ENCODE results near the gene TMTC4.

DNA sequence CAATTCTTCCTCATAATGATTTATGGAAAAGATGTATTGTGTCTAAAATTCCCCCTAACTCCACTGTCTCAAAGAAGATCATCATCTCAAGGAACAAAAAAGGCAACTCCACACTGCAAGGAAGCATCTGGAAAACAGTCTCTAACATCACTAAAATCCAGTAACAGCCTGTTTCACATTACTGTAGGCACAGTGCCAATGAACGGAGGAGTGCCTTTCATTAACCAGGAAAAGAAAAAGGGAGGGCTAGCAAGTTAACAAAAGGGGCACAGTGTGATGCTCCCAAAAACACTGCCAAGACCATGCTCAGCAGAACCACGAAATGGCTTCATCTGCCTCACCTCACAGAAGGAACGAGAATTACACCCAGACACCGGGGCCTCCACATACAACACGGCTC is 8.5 kb downstream of the TMTC4 start:
- TF ChIP-seq CTCF (IDR thresholded peaks at IDR 0.05) (no peak), SMC3 (IDR thresholded peaks at IDR 0.05) (no peak), MYC (IDR thresholded peaks at IDR 0.05; ENCODE audit: borderline replicate concordance, low read length) (no peak), PHF8 (IDR thresholded peaks at IDR 0.05; ENCODE audit: borderline replicate concordance, low read depth) (no peak), HOXB5 (CRISPR knock-in tag; IDR thresholded peaks at IDR 0.05) (no peak)
